Liver (tissue), 9 donors: ENCODE results near the gene PSMB8. TPM values are rescaled to one million over a fixed set of nuclear protein-coding genes. Genes with fewer than 3 reads are reported as not detected.
A peak's percentile ranks its signal among the peaks of the same experiment; 100 is the strongest.

Experiments
- DNase-seq: peaks from one replicate; pipeline ENCODE4 v3.0.0-alpha.2; 2017; ENCODE audit warnings: low spot score
- H3K27ac ChIP-seq, 2 donors: one replicate each; pipeline ENCODE4 v1.7.0; 2013; ENCODE audit warnings: inconsistent platforms in 2 of 2, low read length in 2 of 2, control low read depth in 1 of 2, low read depth in 1 of 2, mild to moderate bottlenecking in 1 of 2
- H3K27me3 ChIP-seq, 4 donors: one replicate each; pipeline versions ENCODE4 v1.6.1 to v1.7.0; 2013; ENCODE audit warnings: low read length in 3 of 4, inconsistent platforms in 1 of 4, mild to moderate bottlenecking in 1 of 4, moderate library complexity in 1 of 4; ENCODE audit not compliant: control insufficient read depth in 4 of 4, insufficient read depth in 4 of 4
- H3K36me3 ChIP-seq, 4 donors: one replicate each; pipeline versions ENCODE4 v1.6.1 to v1.7.0; 2013; ENCODE audit warnings: low read length in 3 of 4, mild to moderate bottlenecking in 3 of 4, low read depth in 1 of 4, moderate library complexity in 1 of 4; ENCODE audit not compliant: control insufficient read depth in 4 of 4, insufficient read depth in 3 of 4
- H3K4me1 ChIP-seq, 4 donors: one replicate each; pipeline versions ENCODE4 v1.6.1 to v1.7.0; 2013; ENCODE audit warnings: low read length in 3 of 4, mild to moderate bottlenecking in 3 of 4, moderate library complexity in 1 of 4; ENCODE audit not compliant: control insufficient read depth in 4 of 4, insufficient read depth in 4 of 4
- H3K4me3 ChIP-seq, 3 donors: one replicate each; pipeline versions ENCODE4 v1.6.1 to v1.7.0; 2013; ENCODE audit warnings: low read length in 3 of 3, control low read depth in 1 of 3, low read depth in 1 of 3, mild to moderate bottlenecking in 1 of 3
- H3K9ac ChIP-seq, 2 donors: one replicate each; pipeline ENCODE4 v1.7.0; 2013; ENCODE audit warnings: low read length in 2 of 2, mild to moderate bottlenecking in 2 of 2, moderate library complexity in 2 of 2, control low read depth in 1 of 2, low read depth in 1 of 2
- H3K9me3 ChIP-seq, 4 donors: one replicate each; pipeline versions ENCODE4 v1.6.1 to v1.7.0; 2013; ENCODE audit warnings: low read length in 3 of 4; ENCODE audit not compliant: control insufficient read depth in 4 of 4
- CTCF ChIP-seq: fragments of 150-350 bp; IDR thresholded peaks from 2 replicates; pipeline ENCODE4 v1.5.1; 2017; ENCODE audit warnings: improper control_type of control experiment, low read depth, low read length; ENCODE audit not compliant: missing input control
- EGR1 ChIP-seq, 2 donors: IDR thresholded peaks; 2 replicates each; pipeline ENCODE4 v1.6.1; 2016 to 2018; ENCODE audit warnings: antibody characterized with exemption in 2 of 2, low read depth in 2 of 2
- FOXA1 ChIP-seq: IDR thresholded peaks from 2 replicates; pipeline ENCODE4 v1.6.1; 2016; ENCODE audit warnings: antibody characterized with exemption
- FOXA2 ChIP-seq: IDR thresholded peaks from 2 replicates; pipeline ENCODE4 v1.6.1; 2016; ENCODE audit warnings: antibody characterized with exemption
- GABPA ChIP-seq, 2 donors: IDR thresholded peaks in 1 of 2; conservative IDR thresholded peaks in 1 of 2; 2 replicates each; pipeline ENCODE4 v1.6.1; 2016; ENCODE audit warnings: antibody characterized with exemption in 2 of 2, mild to moderate bottlenecking in 1 of 2, moderate library complexity in 1 of 2
- NR2F2 ChIP-seq: IDR thresholded peaks from 2 replicates; pipeline ENCODE4 v1.6.1; 2016; ENCODE audit warnings: antibody characterized with exemption
- RXRA ChIP-seq, 2 donors: IDR thresholded peaks; 2 replicates each; pipeline ENCODE4 v1.6.1; 2017 to 2018; ENCODE audit warnings: antibody characterized with exemption in 2 of 2, mild to moderate bottlenecking in 1 of 2
- SP1 ChIP-seq: IDR thresholded peaks from 2 replicates; pipeline ENCODE4 v1.6.1; 2018; ENCODE audit warnings: antibody characterized with exemption, mild to moderate bottlenecking
- TAF1 ChIP-seq: conservative IDR thresholded peaks from 2 replicates; pipeline ENCODE4 v1.6.1; 2016; ENCODE audit warnings: antibody characterized with exemption, mild to moderate bottlenecking
- YY1 ChIP-seq: IDR thresholded peaks from 2 replicates; pipeline ENCODE4 v1.6.1; 2016; ENCODE audit warnings: antibody characterized with exemption, mild to moderate bottlenecking
- WGBS: extraction: QIAGEN DNeasy Blood & Tissue Kit; methylation state at CpG from one replicate; pipeline ENCODE4 v1.1.7; 2013; 5-methylcytosine and 5-hydroxymethylcytosine counted together
- polyA plus RNA-seq, 2 donors: library from polyadenylated mRNA; stranded (reverse) in 1 of 2; unstranded in 1 of 2; fragments of 200-250 nt in 1 of 2; fragments of >200 nt in 1 of 2; fragmentation: Nextera tagmentation in 1 of 2; extraction: Ambion mirVana in 1 of 2; gene quantifications; one replicate each; pipeline versions ENCODE4 v1.2.1 to v1.2.3, GENCODE V29; 2013 to 2015
- total RNA-seq, 2 donors: library from RNA; depleted of rRNA; stranded (reverse); fragments of >200 nt; gene quantifications; one replicate each; pipeline ENCODE4 v1.2.3, GENCODE V29; 2014
- TF ChIP-seq, protein P1 (sequence below): IDR thresholded peaks from 2 replicates; pipeline ENCODE4 v1.6.1; 2016; ENCODE audit warnings: antibody characterized with exemption
- TF ChIP-seq, protein P2 (sequence below): IDR thresholded peaks from 2 replicates; pipeline ENCODE4 v1.6.1; 2016; ENCODE audit warnings: antibody characterized with exemption, mild to moderate bottlenecking
- donor health status: healthy.
- donor health status: healthy.
- donor health status: healthy.
- donor health status: healthy.
- donor health status: healthy.

Gene PSMB8
- total and polyA plus RNA-seq, 4 donors, result 19.9 to 75.1 (median 44.0) TPM

DNA sequence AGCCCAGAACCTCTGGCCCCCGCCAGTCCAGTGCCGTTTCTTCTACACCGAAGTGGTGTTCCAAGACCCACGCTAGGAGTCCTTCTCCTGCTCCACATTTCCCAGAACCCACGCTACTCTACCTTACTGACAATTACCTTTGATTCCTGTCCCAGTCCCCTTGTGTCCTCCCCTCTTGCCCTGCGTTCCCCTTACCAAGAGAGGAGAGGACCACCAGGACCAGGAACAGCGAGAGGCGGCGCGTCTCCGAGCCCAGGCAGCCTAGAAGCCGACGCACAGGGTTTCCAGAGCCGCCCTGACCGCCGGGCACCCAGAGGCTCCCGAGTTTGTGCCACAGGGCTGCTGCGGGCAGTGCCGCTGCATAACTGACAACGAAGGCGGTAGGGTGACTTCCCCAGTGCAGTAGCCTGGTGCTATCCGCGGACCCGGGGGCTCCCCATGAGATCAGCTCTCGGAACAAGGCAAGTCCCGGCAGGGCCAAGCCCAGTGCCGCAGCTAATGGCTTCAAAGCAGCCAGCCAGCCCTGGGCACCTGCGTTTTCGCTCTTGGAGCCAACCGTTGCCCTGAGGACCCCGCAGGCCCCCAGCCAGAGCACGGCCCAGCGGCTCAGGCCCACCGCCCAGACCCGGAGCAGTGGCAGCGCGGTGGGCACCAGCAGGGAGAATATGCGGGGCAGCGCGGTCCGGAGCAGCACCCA is 9.1 kb upstream of the PSMB8 start:
- peaks cover 6 to 21% (median 14%) of the 10 kb centered on the region in 4 donors for H3K4me1 ChIP-seq
- peaks cover 3 to 35% (median 30%) of the 10 kb centered on the region in 4 donors for H3K36me3 ChIP-seq
- no peaks in the 10 kb centered on the region for H3K9me3 ChIP-seq
- under 1% methylated on average over 41 of the region's 41 CpGs for WGBS
- peak overlapping the region; percentile 81 to 91 (median 88) for H3K4me3 ChIP-seq
- DNase-seq, result peak; percentile 41
- TF ChIP-seq EGR1 (IDR thresholded peaks at IDR 0.05; ENCODE audit: low read depth in 2 of 2), result no peak
- no peak for TF ChIP-seq YY1
- TF ChIP-seq SP1, result no peak
- TF ChIP-seq, protein P1, sequence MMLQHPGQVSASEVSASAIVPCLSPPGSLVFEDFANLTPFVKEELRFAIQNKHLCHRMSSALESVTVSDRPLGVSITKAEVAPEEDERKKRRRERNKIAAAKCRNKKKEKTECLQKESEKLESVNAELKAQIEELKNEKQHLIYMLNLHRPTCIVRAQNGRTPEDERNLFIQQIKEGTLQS, result no peak
- TF ChIP-seq GABPA (IDR thresholded peaks at IDR 0.05 in 1 of 2, conservative IDR thresholded peaks at IDR 0.05 in 1 of 2), result no peak
- no peak for TF ChIP-seq RXRA (IDR thresholded peaks at IDR 0.05)
- H3K9ac ChIP-seq, result peak overlapping the region; percentile 86 to 95
- H3K27me3 ChIP-seq, result no peaks in the 10 kb centered on the region
- H3K27ac ChIP-seq, result peak overlapping the region; percentile 98 to 100

DNA sequence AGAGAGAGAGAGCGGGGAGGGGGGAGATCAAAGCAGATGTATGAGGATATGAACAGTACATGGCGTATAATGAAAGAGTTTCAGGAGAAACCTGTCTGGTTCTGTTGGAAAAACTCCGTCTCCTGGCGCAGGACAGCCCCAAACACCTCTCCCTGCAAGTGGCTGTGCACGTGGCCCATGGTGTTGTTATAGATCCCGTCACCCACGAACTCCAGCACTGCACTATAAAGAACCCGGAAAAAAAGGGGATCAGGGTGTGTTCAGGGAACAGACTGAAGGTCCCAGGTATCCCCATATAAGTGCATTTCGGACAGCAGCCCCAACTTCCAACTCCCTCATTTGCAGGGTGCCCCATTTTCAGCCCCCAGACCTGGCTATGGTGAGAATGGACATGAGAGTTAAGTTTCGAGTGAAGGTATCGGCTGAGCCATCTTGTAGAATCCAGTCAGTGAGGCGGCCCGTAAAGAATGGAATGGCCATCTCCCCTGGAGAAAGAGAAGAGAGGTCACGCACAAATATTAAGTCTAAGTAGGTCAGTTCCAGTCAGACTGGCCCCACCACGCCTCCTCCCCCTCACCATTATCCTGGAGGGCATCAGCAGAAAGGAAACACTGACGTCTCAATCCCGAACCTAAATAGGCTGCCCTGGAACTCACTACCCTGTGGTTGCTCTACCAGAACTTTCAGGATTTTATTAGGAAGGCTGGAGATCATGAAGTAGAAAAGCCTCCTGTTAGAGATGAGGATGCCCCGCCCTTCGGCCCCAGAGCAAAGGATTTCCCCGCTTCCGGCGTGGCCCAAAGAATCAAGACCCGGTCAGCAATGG is 8.4 kb upstream of the PSMB8 start:
- H3K9me3 ChIP-seq, result no peaks in the 10 kb centered on the region
- TF ChIP-seq GABPA (IDR thresholded peaks at IDR 0.05 in 1 of 2, conservative IDR thresholded peaks at IDR 0.05 in 1 of 2) (no peak), NR2F2 (peak; percentile 20)

DNA sequence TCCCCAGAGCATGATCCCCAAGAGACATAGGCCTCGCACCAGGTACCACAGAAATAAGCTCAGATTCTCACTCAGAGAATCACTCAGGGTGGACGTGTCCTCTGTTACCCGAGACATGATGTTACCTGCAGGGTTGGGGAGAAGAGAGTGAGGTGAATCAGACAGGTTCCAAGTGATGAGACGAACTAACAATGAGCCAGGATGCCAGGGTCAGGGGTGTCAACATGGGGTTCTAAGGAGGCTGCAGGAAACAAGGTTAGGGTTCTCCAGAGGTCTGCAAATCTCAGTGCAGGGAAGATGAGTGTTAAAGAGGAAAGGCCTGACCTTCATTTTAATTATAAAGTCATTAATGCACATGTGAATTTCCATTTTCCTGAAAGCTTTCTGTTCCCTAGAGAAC is 7.2 kb upstream of the PSMB8 start:
- peaks cover 6 to 26% (median 20%) of the 10 kb centered on the region in 4 donors for H3K4me1 ChIP-seq
- no peak overlapping the region for H3K4me3 ChIP-seq
- H3K36me3 ChIP-seq, result peaks cover 3 to 45% (median 35%) of the 10 kb centered on the region in 4 donors
- no peak overlapping the region for H3K9ac ChIP-seq
- TF ChIP-seq RXRA (IDR thresholded peaks at IDR 0.05), result no peak
- no peak for TF ChIP-seq FOXA1
- no peak for TF ChIP-seq FOXA2
- TF ChIP-seq, protein P2, sequence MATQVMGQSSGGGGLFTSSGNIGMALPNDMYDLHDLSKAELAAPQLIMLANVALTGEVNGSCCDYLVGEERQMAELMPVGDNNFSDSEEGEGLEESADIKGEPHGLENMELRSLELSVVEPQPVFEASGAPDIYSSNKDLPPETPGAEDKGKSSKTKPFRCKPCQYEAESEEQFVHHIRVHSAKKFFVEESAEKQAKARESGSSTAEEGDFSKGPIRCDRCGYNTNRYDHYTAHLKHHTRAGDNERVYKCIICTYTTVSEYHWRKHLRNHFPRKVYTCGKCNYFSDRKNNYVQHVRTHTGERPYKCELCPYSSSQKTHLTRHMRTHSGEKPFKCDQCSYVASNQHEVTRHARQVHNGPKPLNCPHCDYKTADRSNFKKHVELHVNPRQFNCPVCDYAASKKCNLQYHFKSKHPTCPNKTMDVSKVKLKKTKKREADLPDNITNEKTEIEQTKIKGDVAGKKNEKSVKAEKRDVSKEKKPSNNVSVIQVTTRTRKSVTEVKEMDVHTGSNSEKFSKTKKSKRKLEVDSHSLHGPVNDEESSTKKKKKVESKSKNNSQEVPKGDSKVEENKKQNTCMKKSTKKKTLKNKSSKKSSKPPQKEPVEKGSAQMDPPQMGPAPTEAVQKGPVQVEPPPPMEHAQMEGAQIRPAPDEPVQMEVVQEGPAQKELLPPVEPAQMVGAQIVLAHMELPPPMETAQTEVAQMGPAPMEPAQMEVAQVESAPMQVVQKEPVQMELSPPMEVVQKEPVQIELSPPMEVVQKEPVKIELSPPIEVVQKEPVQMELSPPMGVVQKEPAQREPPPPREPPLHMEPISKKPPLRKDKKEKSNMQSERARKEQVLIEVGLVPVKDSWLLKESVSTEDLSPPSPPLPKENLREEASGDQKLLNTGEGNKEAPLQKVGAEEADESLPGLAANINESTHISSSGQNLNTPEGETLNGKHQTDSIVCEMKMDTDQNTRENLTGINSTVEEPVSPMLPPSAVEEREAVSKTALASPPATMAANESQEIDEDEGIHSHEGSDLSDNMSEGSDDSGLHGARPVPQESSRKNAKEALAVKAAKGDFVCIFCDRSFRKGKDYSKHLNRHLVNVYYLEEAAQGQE, result no peak
- TF ChIP-seq TAF1, result no peak
- TF ChIP-seq CTCF, result no peak
- no peak for TF ChIP-seq YY1
- no peak overlapping the region for H3K27ac ChIP-seq
- no peaks in the 10 kb centered on the region for H3K27me3 ChIP-seq
- H3K9me3 ChIP-seq, result no peaks in the 10 kb centered on the region
- no peak for DNase-seq
- 90% methylated on average over 4 of the region's 4 CpGs for WGBS

More for the DNA sequence above, 8.4 kb upstream of the PSMB8 start:
- WGBS, result 47% methylated on average over 23 of the region's 23 CpGs
- DNase-seq, result no peak
- Histone ChIP-seq H3K4me1 (peaks cover 6 to 22% (median 16%) of the 10 kb centered on the region in 4 donors), H3K27ac (peak overlapping the region; percentile 98 to 100), H3K4me3 (peak overlapping the region; percentile 81 to 91 (median 88)), H3K27me3 (no peaks in the 10 kb centered on the region), H3K36me3 (peaks cover 3 to 36% (median 31%) of the 10 kb centered on the region in 4 donors), H3K9ac (peak overlapping the region; percentile 86 to 95)
